ENCODE data around the gene KPNA3.
A peak's percentile ranks its signal among the peaks of the same experiment; 100 is the strongest.
"Not testable (repeated sequence)": the region's sequence is repeated elsewhere in the genome, so short reads cannot be mapped to it uniquely, and the experiment has no call there.

Gene KPNA3

GRCh38 chr13:49807681-49808080 is 15.2 kb upstream of the KPNA3 start:
- DNase-seq (ENCODE audit: low read depth), result no peak

DNA sequence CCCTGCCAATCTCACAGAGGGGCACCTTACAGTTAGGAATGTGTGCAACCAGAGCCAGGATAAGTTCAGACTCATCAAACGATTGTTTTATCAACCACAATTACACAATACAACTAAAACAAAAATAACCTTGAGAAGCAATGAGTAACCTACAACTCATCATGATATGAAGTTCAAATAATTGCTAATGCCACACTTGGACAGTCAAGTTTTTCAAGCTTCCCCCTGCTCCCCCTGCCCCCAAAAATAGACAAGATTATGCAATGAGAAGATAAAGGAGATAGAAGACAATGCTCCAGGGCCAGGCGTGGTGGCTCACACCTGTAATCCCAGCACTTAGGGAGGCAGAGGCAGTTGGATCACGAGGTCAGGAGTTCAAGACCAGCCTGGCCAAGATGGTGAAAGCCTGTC is 13.6 kb upstream of the KPNA3 start:
- no peak for DNase-seq (ENCODE audit: low read depth)

GRCh38 chr13:49803047-49803446 is 10.6 kb upstream of the KPNA3 start:
- not testable (repeated sequence) for DNase-seq (ENCODE audit: low read depth)

DNA sequence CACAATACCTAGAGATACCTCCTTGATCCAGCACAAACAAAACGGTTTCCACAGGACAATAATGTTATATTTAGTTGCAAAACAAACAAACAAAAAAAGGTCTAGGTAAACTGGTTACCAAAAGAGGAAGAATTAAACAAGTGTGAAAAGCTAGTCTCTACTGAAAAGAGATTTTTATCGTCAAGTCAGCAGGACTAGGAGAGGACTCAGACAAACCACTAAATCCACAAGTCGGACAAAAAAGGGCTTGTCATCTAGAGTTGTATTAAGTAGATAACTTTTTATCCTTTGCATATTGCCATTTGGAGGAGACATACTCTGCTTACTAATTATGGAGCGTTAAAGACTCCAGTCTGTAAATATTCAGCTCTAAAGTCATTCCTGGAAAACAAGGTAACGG is 9.9 kb upstream of the KPNA3 start:
- no peak for DNase-seq (ENCODE audit: low read depth)

GRCh38 chr13:49791711-49792549 is 552 bp downstream of the KPNA3 start:
- peak; percentile 16 for DNase-seq (ENCODE audit: low read depth)

DNA sequence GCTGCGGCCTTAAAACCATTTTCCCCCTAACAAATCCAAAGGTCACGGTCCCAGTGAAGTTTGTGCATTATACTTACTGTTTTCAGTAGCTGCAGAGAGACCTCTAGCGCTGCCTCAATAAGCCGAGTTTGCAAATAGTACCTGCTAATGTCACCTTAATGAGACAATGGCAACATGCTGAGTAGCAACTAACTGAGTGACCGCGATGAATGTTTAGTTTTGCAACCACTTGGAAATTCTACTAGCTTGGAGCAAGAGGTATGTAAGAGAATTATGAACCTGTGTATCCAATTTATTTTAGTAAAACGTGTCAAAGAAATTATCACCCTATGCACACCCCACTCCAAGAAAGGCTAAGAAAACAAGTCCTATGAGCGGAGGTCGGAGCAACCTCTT is 1.2 kb downstream of the KPNA3 start:
- DNase-seq (ENCODE audit: low read depth), result no peak

GRCh38 chr13:49789968-49790367 is 2.5 kb downstream of the KPNA3 start:
- no peak for DNase-seq (ENCODE audit: low read depth)

DNA sequence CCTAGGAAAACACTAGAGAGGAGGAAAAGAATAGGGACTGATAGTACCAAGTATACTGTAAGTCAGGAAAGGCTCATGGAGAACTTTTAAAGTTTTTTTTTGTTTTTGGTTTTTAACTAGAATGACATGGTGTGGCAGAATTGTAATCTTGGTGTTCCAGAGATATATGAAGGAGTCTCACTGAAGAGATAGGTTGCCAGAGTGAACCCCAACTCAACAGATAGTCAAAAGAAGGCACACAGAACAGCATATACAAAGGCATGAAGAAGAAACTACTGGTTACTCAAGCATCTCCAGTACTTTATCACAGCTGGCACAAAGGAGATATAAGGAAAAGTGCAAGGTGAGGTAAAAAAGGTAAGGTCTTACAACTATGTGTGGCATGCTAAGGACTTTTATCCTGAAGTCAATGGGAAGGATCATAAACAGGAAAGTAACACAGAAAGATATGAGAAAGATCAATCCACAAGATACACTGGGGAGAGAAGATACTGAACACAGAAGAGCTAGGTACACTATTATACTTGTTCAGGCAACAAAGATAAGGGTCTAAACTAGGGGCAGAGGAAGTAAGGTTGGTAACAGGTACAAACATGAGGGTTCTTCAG is 6.0 kb downstream of the KPNA3 start:
- no peak for DNase-seq (ENCODE audit: low read depth)

DNA sequence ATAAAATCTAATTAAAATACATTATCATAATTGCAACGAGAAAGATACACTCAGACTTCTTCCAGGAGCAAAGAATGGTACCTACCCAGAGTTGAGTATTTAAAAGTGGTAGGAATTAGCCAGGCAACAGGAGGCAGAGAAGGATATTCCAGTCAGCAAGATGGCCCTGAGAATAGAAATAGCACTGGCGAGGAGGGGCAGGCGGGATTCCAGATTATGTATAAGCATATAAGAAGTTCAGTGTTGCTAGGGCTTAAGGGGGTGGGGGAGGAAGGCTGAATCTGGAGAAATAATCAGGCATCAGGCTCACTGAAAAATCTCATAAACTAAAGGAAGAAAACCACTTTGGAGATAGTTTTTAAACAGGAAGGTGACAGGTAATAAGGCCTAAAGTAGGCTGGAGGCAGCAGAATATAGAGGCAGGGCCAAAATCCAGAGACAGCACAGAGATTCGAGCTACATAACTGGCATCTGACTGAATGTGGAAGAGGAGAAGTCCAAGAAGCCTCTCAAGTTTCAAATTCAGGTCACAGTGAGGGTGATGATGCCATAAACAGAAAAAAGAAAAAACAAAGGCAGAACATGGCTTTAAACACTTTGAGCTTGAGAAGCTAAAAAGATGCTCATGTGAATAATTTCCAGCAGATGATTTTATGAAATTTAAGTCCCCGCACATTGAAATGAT is 7.5 kb downstream of the KPNA3 start:
- no peak for DNase-seq (ENCODE audit: low read depth)

GRCh38 chr13:49783865-49784264 is 8.6 kb downstream of the KPNA3 start:
- no peak for DNase-seq (ENCODE audit: low read depth)

DNA sequence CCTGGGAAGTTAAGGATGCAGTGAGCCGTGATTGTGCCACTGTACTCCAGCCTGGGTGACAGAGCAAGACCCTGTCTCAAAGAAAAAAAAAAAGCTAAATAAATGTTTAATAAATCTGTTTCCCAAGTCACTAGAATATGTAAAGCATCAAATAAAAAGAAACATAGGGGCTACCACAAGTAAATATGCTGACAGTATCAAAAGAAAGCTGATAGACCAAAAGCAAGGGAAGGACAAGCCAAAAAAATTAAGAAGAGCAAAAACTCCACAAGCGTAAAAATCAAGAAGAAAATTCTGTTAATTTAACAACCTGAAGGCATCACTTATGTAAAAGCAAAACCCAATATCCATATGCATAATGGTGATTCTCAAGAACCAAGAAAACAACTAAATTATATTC is 9.7 kb downstream of the KPNA3 start:
- DNase-seq (ENCODE audit: low read depth), result no peak

GRCh38 chr13:49781806-49782205 is 10.7 kb downstream of the KPNA3 start:
- DNase-seq (ENCODE audit: low read depth), result no peak

DNA sequence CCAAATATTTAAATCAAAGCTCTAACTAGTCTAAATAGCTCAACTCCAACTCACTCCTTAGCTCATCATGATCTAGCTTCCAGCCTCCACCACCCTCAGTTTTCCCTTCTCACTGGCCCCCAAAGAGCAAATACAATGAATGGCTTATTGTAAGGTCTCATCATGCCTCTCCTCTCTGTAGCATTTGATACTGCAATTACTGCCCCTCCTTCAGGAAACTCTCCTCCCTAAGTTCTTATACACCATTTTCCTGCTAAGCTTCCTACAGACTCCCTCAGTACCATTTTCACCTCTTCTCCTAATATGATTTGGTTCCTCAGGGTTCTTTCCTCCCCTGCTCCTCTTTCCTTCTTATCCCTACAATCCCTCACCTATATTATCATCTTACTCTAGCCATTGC is 12.8 kb downstream of the KPNA3 start:
- DNase-seq (ENCODE audit: low read depth), result no peak

DNA sequence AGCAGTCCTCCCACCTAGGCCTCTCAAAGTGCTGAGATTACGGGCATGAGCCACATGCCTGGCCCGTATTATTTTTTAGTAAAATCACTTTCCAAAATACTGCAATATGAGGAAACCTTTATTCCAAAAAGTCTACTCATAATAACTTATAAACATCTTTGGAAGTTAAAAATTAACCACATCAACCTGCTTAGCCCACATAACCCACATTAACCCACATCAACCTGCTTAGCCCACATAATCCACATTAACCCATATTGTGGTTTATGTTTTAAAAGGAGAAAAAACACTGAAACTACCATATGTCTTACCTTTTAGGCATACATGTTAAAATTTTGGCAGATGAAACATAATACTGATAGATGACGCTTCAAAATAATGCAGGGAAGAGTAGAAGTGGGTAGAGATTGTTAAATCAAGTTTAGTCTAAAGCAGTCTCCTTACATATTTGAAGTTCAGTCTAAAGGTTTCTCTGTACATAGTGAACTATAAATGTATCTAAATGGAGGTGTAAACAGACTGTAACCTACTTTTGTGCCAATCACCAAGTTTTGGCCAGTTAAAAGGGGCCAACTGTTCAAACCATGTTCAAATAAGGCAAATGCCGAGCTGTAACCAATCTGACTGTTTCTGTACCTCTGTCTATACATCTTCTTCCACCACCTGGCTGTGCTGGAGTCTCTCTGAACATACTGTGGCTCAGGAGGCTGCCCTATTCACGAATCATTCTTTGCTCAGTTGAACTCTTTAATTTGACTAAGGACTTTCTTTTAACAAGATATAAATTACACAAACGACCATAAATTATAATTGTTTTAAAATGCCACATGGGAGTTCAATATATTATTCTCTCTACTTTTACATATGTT is 14.5 kb downstream of the KPNA3 start:
- no peak for DNase-seq (ENCODE audit: low read depth)

DNA sequence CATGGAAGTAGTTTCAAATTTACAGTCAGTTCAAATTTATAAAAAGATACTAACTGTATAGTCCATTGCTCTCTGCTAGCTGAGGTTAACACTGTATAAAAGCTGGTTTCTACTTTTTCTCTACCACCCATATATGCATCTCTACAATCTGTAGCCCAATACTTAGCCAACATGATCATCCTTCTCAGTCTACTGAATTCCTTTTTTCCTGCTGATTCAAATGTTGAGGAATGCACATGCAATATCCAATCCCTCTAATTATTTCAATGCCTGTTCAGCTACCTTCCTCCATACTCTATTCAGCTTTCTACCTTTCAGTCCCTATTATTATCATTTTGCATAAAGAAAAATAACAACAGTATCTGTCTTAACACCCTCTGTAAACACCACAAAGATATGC is 15.6 kb downstream of the KPNA3 start:
- DNase-seq (ENCODE audit: low read depth), result no peak

DNA sequence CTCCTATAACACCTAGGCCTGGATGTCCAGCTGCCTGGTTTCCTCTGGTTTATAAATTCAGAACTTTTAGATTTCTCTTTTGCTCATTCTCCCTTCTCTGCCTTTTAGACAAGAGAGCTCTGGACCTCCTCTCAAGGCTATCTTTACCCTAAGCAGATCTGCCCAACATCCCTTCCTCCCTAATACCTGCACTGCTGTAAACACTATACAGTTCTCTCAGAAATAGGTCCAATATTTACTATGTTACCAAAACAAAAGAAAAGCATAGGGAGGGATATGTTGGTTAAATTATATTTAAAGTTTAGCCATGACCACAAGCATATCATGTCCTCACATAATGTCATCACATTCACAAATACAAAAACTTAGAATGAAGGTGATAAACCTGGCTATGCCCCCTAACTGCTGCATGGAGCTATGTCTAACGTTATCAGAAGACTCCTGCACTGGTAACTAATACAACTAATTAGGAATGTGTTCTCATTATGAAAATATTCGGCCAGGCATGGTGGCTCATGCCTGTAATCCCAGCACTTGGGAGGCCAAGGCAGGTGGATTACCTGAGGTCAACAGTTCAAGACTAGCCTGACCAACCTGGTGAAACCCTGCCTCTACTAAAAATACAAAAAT is 18.0 kb downstream of the KPNA3 start:
- DNase-seq (ENCODE audit: low read depth), result no peak

DNA sequence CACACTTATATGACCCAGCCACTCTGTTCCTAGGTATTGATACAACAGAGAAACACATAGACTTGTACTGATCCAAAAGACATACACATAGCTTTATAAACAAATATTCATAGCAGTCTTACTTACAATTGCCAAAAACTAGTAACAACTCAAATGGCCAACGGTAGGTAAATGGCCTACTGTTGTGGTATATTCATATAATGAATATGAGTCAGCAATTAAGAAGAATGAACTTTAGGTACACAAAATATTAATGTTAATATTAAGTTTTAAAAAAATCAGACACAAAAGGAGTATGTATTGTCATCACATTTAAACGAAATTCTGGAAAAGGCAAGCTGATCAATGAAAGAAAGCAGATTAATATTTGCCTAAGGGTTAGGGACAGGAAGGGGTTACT is 19.7 kb downstream of the KPNA3 start:
- no peak for DNase-seq (ENCODE audit: low read depth)

GRCh38 chr13:49761811-49762210 is 30.7 kb downstream of the KPNA3 start:
- DNase-seq (ENCODE audit: low read depth), result not testable (repeated sequence)

- DNase-seq (ENCODE audit: low read depth), result no peak
These were observed 31.9 kb downstream of the KPNA3 start for GRCh38 chr13:49760558-49760957.

- DNase-seq (ENCODE audit: low read depth), result no peak
These were observed 33.0 kb downstream of the KPNA3 start for GRCh38 chr13:49759503-49759902.

DNA sequence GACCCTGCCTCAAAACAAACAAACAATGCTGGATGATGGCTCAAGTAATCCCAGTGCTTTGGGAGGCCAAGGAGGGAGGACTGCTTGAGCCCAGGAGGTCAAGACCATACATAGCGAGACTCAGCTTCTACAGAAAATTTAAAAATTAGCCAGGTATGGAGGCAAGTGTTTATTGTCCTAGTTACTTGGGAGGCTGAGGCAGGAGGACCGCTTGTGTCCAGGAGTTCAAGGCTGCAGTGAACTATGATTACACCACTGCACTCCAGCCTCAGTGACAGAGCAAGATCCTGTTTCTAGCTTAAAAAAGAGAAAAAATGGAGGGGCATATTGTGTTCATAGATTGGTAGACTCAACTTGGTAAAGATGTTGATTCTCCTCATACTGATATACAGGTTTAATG is 36.2 kb downstream of the KPNA3 start:
- no peak for DNase-seq (ENCODE audit: low read depth)

GRCh38 chr13:49754146-49754545 is 38.3 kb downstream of the KPNA3 start:
- DNase-seq (ENCODE audit: low read depth), result no peak
